H1 (cell line): ENCODE data around the gene FNDC3A. TPM values are rescaled to one million over a fixed set of nuclear protein-coding genes. Genes with fewer than 3 reads are reported as not detected.

Experiments
- CTCF ChIA-PET: fragments of 300-600 bp; sonication (Branson Sonifier 250); formaldehyde crosslinking; loops from one replicate; lab custom pipeline; 2021; ENCODE audit not compliant: partially characterized antibody; lab: Charles Lee
- POLR2A ChIA-PET: fragments of 300-600 bp; sonication (Branson Sonifier 250); formaldehyde crosslinking; loops from one replicate; lab custom pipeline; 2021; ENCODE audit warnings: inconsistent platforms; ENCODE audit not compliant: partially characterized antibody; lab: Charles Lee
- DNase-seq, 2 experiments: peaks; one replicate each; pipeline versions ENCODE4 v3.0.0 to v3.0.0-alpha.2; 2010 to 2022; ENCODE audit warnings: low spot score in 2 of 2, low read depth in 1 of 2, mixed read lengths in 1 of 2
- FAIRE-seq: peaks from 2 replicates; lab custom pipeline; 2011; peaks lifted over from hg19 to GRCh38; lab: Jason Lieb, UNC
- H2AFZ ChIP-seq: 2 replicates; pipeline ENCODE4 v1.8.1; 2012; ENCODE audit warnings: low read length, inconsistent platforms
- H2AK5ac ChIP-seq: 2 replicates; pipeline ENCODE4 v1.6.1; 2013; ENCODE audit warnings: low read depth, low read length
- H2BK120ac ChIP-seq: replicated peaks from 2 replicates; pipeline ENCODE3; 2013; ENCODE audit warnings: low read depth, low read length, inconsistent platforms
- H2BK12ac ChIP-seq: 2 replicates; pipeline ENCODE4 v1.6.1; 2013; ENCODE audit warnings: low read depth, low read length
- H2BK15ac ChIP-seq: 2 replicates; pipeline ENCODE4 v1.6.1; 2013; ENCODE audit warnings: low read length
- H2BK20ac ChIP-seq: 2 replicates; pipeline ENCODE4 v1.6.1; 2013; ENCODE audit warnings: low read length
- H2BK5ac ChIP-seq: 2 replicates; pipeline ENCODE4 v1.6.1; 2013; ENCODE audit warnings: low read depth, low read length
- H3K14ac ChIP-seq: 2 replicates; pipeline ENCODE4 v1.6.1; 2013; ENCODE audit warnings: inconsistent platforms; ENCODE audit not compliant: insufficient read length
- H3K18ac ChIP-seq: 2 replicates; pipeline ENCODE4 v1.6.1; 2013; ENCODE audit warnings: low read length; ENCODE audit errors: extremely low read depth
- H3K23ac ChIP-seq: 2 replicates; pipeline ENCODE4 v1.6.1; 2013; ENCODE audit warnings: inconsistent platforms; ENCODE audit not compliant: insufficient read length
- H3K23me2 ChIP-seq: 2 replicates; pipeline ENCODE4 v1.6.1; 2013; ENCODE audit warnings: low read depth, low read length
- H3K27ac ChIP-seq: 2 replicates; pipeline ENCODE4 v1.6.1; 2011; ENCODE audit warnings: low read depth, low read length, inconsistent platforms
- H3K27me3 ChIP-seq, 4 experiments: replicated peaks in 1 of 4; 1 replicate in 1 of 4; 2 replicates in 3 of 4; pipeline versions ENCODE4 v1.6.1 to v1.8.1; 2011 to 2013; ENCODE audit warnings: low read length in 3 of 4, mild to moderate bottlenecking in 3 of 4, inconsistent platforms in 2 of 4, mixed read lengths in 2 of 4, moderate library complexity in 1 of 4; ENCODE audit not compliant: control insufficient read depth in 3 of 4, insufficient read depth in 3 of 4; ENCODE audit errors: extremely low read depth in 1 of 4
- H3K36me3 ChIP-seq, 4 experiments: 2 replicates each; pipeline versions ENCODE4 v1.6.1 to v1.8.1; 2011 to 2013; ENCODE audit warnings: mild to moderate bottlenecking in 4 of 4, low read length in 3 of 4, moderate library complexity in 2 of 4, control low read depth in 1 of 4, inconsistent platforms in 1 of 4; ENCODE audit not compliant: insufficient read depth in 4 of 4, control insufficient read depth in 2 of 4
- H3K4ac ChIP-seq: replicated peaks from 2 replicates; pipeline ENCODE3; 2013; ENCODE audit warnings: low read length, low read depth, mixed read lengths, inconsistent platforms; ENCODE audit not compliant: insufficient read length
- H3K4me1 ChIP-seq, 4 experiments: replicated peaks in 1 of 4; 1 replicate in 1 of 4; 2 replicates in 3 of 4; pipeline versions ENCODE4 v1.6.1 to v1.8.1; 2011 to 2013; ENCODE audit warnings: low read length in 3 of 4, inconsistent platforms in 2 of 4, mixed read lengths in 1 of 4; ENCODE audit not compliant: insufficient read depth in 4 of 4, control insufficient read depth in 3 of 4
- H3K4me2 ChIP-seq, 2 experiments: 2 replicates each; pipeline versions ENCODE4 v1.6.1 to v1.8.1; 2011 to 2013; ENCODE audit warnings: low read depth in 2 of 2, low read length in 2 of 2, control low read depth in 1 of 2, inconsistent platforms in 1 of 2, mild to moderate bottlenecking in 1 of 2; ENCODE audit not compliant: insufficient read depth in 1 of 2
- H3K4me3 ChIP-seq, 4 experiments: fragments of 200-600, 300-600 bp in 1 of 4; sonication (generic), shearing (Covaris generic), sonication (Bioruptor Twin) in 1 of 4; 2 replicates each; pipeline versions ENCODE4 v1.5.1 to v1.8.1; 2011 to 2016; ENCODE audit warnings: low read length in 4 of 4, low read depth in 3 of 4, control low read depth in 2 of 4, inconsistent platforms in 2 of 4, mild to moderate bottlenecking in 2 of 4, mixed read lengths in 1 of 4, moderate library complexity in 1 of 4; ENCODE audit not compliant: insufficient read depth in 2 of 4; ENCODE audit errors: extremely low read depth in 1 of 4
- H3K56ac ChIP-seq: replicated peaks from 2 replicates; pipeline ENCODE3; 2013; ENCODE audit warnings: low read depth, mild to moderate bottlenecking, mixed read lengths, low read length, inconsistent platforms; ENCODE audit not compliant: insufficient read length
- H3K79me1 ChIP-seq: 2 replicates; pipeline ENCODE4 v1.6.1; 2013; ENCODE audit warnings: low read depth, low read length, control low read depth
- H3K79me2 ChIP-seq, 2 experiments: 2 replicates each; pipeline versions ENCODE4 v1.6.1 to v1.8.1; 2012 to 2013; ENCODE audit warnings: low read length in 2 of 2, mild to moderate bottlenecking in 2 of 2, inconsistent platforms in 1 of 2; ENCODE audit not compliant: insufficient read depth in 2 of 2, control insufficient read depth in 1 of 2
- H3K9ac ChIP-seq, 4 experiments: replicated peaks in 1 of 4; 1 replicate in 1 of 4; 2 replicates in 3 of 4; pipeline versions ENCODE4 v1.6.1 to v1.8.1; 2011 to 2013; ENCODE audit warnings: low read depth in 3 of 4, low read length in 3 of 4, control low read depth in 2 of 4, mild to moderate bottlenecking in 2 of 4, moderate library complexity in 2 of 4, inconsistent platforms in 1 of 4; ENCODE audit errors: extremely low read depth in 1 of 4
- H3K9me3 ChIP-seq, 2 experiments: 2 replicates each; pipeline versions ENCODE4 v1.6.1 to v1.8.1; 2012 to 2013; ENCODE audit warnings: mild to moderate bottlenecking in 2 of 2, moderate library complexity in 2 of 2, control low read depth in 1 of 2, inconsistent platforms in 1 of 2, low read depth in 1 of 2, low read length in 1 of 2, mixed read lengths in 1 of 2; ENCODE audit not compliant: insufficient read depth in 2 of 2
- H4K20me1 ChIP-seq, 2 experiments: replicated peaks in 1 of 2; 2 replicates each; pipeline versions ENCODE3 to v1.8.1; 2011 to 2013; ENCODE audit warnings: inconsistent platforms in 2 of 2, low read length in 2 of 2, mild to moderate bottlenecking in 1 of 2; ENCODE audit not compliant: insufficient read depth in 2 of 2, control insufficient read depth in 1 of 2
- H4K5ac ChIP-seq: 2 replicates; pipeline ENCODE4 v1.6.1; 2013; ENCODE audit warnings: low read length, low read depth, mixed read lengths, inconsistent platforms; ENCODE audit not compliant: insufficient read length
- H4K8ac ChIP-seq: 2 replicates; pipeline ENCODE4 v1.8.0; 2013; ENCODE audit warnings: mild to moderate bottlenecking, moderate library complexity, low read length, inconsistent platforms; ENCODE audit not compliant: insufficient read depth; ENCODE audit errors: extremely low read depth
- H4K91ac ChIP-seq: replicated peaks from 2 replicates; pipeline ENCODE3; 2013; ENCODE audit warnings: low read length, mixed read lengths, inconsistent platforms; ENCODE audit not compliant: insufficient read length
- CHD2 ChIP-seq: IDR thresholded peaks from 2 replicates; pipeline ENCODE4 v1.6.1; 2012; ENCODE audit warnings: low read length, improper control_type of control experiment
- CTBP2 ChIP-seq: IDR thresholded peaks from 2 replicates; pipeline ENCODE4 v1.7.0; 2011; ENCODE audit warnings: borderline replicate concordance, mild to moderate bottlenecking, moderate library complexity, mixed read lengths, low read length; ENCODE audit not compliant: insufficient read depth, insufficient read length
- EZH2 ChIP-seq: fragments of 200-600 bp; sonication (generic); IDR thresholded peaks from 2 replicates; pipeline ENCODE4 v1.7.1; 2012; ENCODE audit warnings: low read depth, mild to moderate bottlenecking, moderate library complexity, low read length, inconsistent platforms; ENCODE audit not compliant: severe bottlenecking
- FOSL1 ChIP-seq: IDR thresholded peaks from 2 replicates; pipeline ENCODE4 v1.6.1; 2011; ENCODE audit warnings: mild to moderate bottlenecking, low read depth, low read length, moderate library complexity; ENCODE audit not compliant: insufficient read depth
- HDAC2 ChIP-seq, 2 experiments: fragments of 300-600 bp in 1 of 2; sonication (generic) in 1 of 2; IDR thresholded peaks; 2 replicates each; pipeline ENCODE4 v1.6.1; 2011 to 2012; ENCODE audit warnings: low read depth in 2 of 2, low read length in 2 of 2, mild to moderate bottlenecking in 2 of 2, moderate library complexity in 2 of 2, borderline replicate concordance in 1 of 2, inconsistent platforms in 1 of 2
- HDAC6 ChIP-seq: IDR thresholded peaks from one replicate; pipeline ENCODE4 v1.7.1; 2012; ENCODE audit warnings: low read depth, mild to moderate bottlenecking, inconsistent platforms, low read length, moderate library complexity
- SUZ12 ChIP-seq: fragments of 200-600 bp; sonication (generic); IDR thresholded peaks from 2 replicates; pipeline ENCODE4 v1.6.1; 2012; ENCODE audit warnings: mild to moderate bottlenecking, inconsistent platforms, low read length, moderate library complexity, mixed read lengths
- TBP ChIP-seq: IDR thresholded peaks from 2 replicates; pipeline ENCODE4 v1.6.1; 2011; ENCODE audit warnings: low read depth, low read length, improper control_type of control experiment
- TEAD4 ChIP-seq: IDR thresholded peaks from 2 replicates; pipeline ENCODE4 v1.6.1; 2012; ENCODE audit warnings: low read depth, low read length, inconsistent platforms, mixed read lengths
- YY1 ChIP-seq: IDR thresholded peaks from 2 replicates; pipeline ENCODE4 v1.6.1; 2011; ENCODE audit warnings: low read depth, mild to moderate bottlenecking, low read length
- WGBS, 2 experiments: shearing (Covaris generic) in 1 of 2; methylation state at CpG; one replicate each; pipeline versions ENCODE4 v1.1.6 to v1.1.7; 2013 to 2015; ENCODE audit warnings: low lambda C conversion rate in 2 of 2, mixed read lengths in 2 of 2, inconsistent platforms in 1 of 2, low coverage in 1 of 2, missing lambda C conversion rate in 1 of 2; ENCODE audit not compliant: insufficient replicate concordance in 2 of 2, insufficient coverage in 1 of 2, insufficient read length in 1 of 2; ENCODE audit errors: extremely low coverage in 1 of 2, missing lambda C conversion rate in 1 of 2; 5-methylcytosine and 5-hydroxymethylcytosine counted together
- polyA plus RNA-seq, 7 experiments: library from polyadenylated mRNA; depleted of rRNA in 3 of 7; stranded (reverse) in 5 of 7; unstranded in 2 of 7; fragments of >200 nt in 5 of 7; fragments of 200-250 nt in 2 of 7; gene quantifications; 1 replicate in 5 of 7; 2 replicates in 1 of 7; 4 replicates in 1 of 7; pipeline versions ENCODE4 v1.2.1 to v1.2.3, GENCODE V29; 2011 to 2013; ENCODE audit warnings: missing spikeins in 2 of 7, mixed read lengths in 2 of 7
- total RNA-seq: library from RNA; stranded (reverse); fragmentation: NEBNext Ultra II Directional; extraction: Animal tissue kit (Norgen Biotek cat#: 25700); gene quantifications from 2 replicates; pipeline ENCODE4 v1.2.1, GENCODE V29; 2021
- TF ChIP-seq, protein P1 (sequence below): IDR thresholded peaks from 2 replicates; pipeline ENCODE4 v1.6.1; 2012; ENCODE audit warnings: inconsistent platforms

The FNDC3A gene
- total and polyA plus RNA-seq, 2 of the 8 experiments (the other 6 are each of a cell fraction or from before 2014, with no cell fraction given) = 14.6 to 26.0 TPM

GRCh38 chr13:48983331-48983730, 7.6 kb downstream of the FNDC3A start:
- TF ChIP-seq, protein P1, sequence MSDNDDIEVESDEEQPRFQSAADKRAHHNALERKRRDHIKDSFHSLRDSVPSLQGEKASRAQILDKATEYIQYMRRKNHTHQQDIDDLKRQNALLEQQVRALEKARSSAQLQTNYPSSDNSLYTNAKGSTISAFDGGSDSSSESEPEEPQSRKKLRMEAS = no peak
- no peak for TF ChIP-seq TBP
- TF ChIP-seq FOSL1 = no peak
- TF ChIP-seq HDAC6 = no peak
- TF ChIP-seq CHD2 = no peak
- no peak for TF ChIP-seq SUZ12
- no peak for TF ChIP-seq HDAC2 (IDR thresholded peaks at IDR 0.05; ENCODE audit: borderline replicate concordance in 1 of 2, low read depth in 2 of 2, low read length in 2 of 2)
- TF ChIP-seq CTBP2 = no peak
- no peak for TF ChIP-seq TEAD4
- TF ChIP-seq EZH2 = no peak
- no peak for TF ChIP-seq YY1
- TF ChIP-seq, all 59 proteins: peak for 0
- H3K4me1 ChIP-seq = peaks cover 0 to 12% (median 4%) of the 10 kb centered on the region in 4 experiments; a peak in 3 of 7 replicates
- FAIRE-seq (no peak), DNase-seq (no peak)
- H3K4ac ChIP-seq = no peak overlapping the region
- no peak overlapping the region for H3K9ac ChIP-seq
- H2BK12ac ChIP-seq = no peak overlapping the region
- H2AFZ ChIP-seq = no peak overlapping the region
- no peak overlapping the region for H2AK5ac ChIP-seq
- no peaks in the 10 kb centered on the region for H3K9me3 ChIP-seq
- H3K79me2 ChIP-seq = peaks cover 0 to 85% of the 10 kb centered on the region in 2 experiments; a peak in 3 of 4 replicates
- H2BK120ac ChIP-seq = no peak overlapping the region
- no peaks in the 10 kb centered on the region for H3K23me2 ChIP-seq
- no peak overlapping the region for H4K91ac ChIP-seq
- no peak overlapping the region for H3K4me3 ChIP-seq
- no peak overlapping the region for H2BK5ac ChIP-seq
- H3K23ac ChIP-seq = no peak overlapping the region
- no peaks in the 10 kb centered on the region for H4K20me1 ChIP-seq
- H3K4me2 ChIP-seq = no peak overlapping the region
- H2BK20ac ChIP-seq = no peak overlapping the region
- H3K79me1 ChIP-seq = no peaks in the 10 kb centered on the region
- H4K8ac ChIP-seq = no peak overlapping the region
- no peak overlapping the region for H3K27ac ChIP-seq
- ChIA-PET POLR2A (no interaction called here), CTCF (interaction anchor here (1.7 kb wide), 1 partner anchor 14 kb away, joined by 4 read pairs; no protein-coding TSS in a partner anchor)
- H3K14ac ChIP-seq = no peak overlapping the region
- H4K5ac ChIP-seq = no peak overlapping the region
- H3K56ac ChIP-seq = no peak overlapping the region
- H3K36me3 ChIP-seq = no peaks in the 10 kb centered on the region
- WGBS, 2 experiments = 94% methylated on average over 1 of the region's 1 CpG; no CpG with 5 or more reads in 1 of the 2 experiments
- H3K18ac ChIP-seq = no peak overlapping the region
- H2BK15ac ChIP-seq = no peak overlapping the region
- no peaks in the 10 kb centered on the region for H3K27me3 ChIP-seq
